IPS-18c (cell line): ENCODE results near the gene CERKL.
A peak's percentile ranks its signal among the peaks of the same experiment; 100 is the strongest.
"Not testable (repeated sequence)": the region's sequence is repeated elsewhere in the genome, so short reads cannot be mapped to it uniquely, and the experiment has no call there.

Experiments used
- H3K4me3 ChIP-seq: 2 replicates; pipeline ENCODE4 v1.7.0; 2013; ENCODE audit warnings: low read depth, mild to moderate bottlenecking, low read length, moderate library complexity; ENCODE audit not compliant: insufficient read depth
- H3K9me3 ChIP-seq: one replicate; pipeline ENCODE4 v1.6.1; 2013; ENCODE audit warnings: mild to moderate bottlenecking, low read length, moderate library complexity; ENCODE audit not compliant: control insufficient read depth, insufficient read depth

CERKL gene

GRCh38 chr2:181656450-181657291, at the start of gene CERKL:
Gene CERKL (minus strand): TSS chr2:181657105. CDS start chr2:181657006, 99 bp downstream.
- Histone ChIP-seq H3K4me3 (peak within 1 kb of the TSS; percentile 73), H3K9me3 (no peaks in the 10 kb centered on the region)

DNA sequence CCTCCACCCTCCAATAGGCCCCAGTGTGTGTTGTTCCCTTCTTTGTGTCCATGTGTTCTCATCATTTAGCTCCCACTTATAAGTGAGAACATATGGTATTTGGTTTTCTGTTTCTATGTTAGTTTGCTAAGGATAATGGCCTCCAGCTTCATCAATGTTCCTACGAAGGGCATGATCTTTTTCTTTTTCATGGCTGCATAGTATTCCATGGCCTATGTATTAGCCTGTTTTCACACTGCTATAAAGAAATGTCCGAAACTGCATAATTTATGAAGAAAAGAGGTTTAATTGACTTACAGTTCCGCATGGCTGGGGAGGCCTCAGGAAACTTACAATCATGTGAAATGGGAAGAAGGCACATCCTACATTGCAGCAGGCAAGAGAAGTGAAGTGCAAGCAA, 45.6 kb upstream of the CERKL start:
- H3K4me3 ChIP-seq, H3K9me3 ChIP-seq: not testable (repeated sequence)

- Histone ChIP-seq H3K4me3 (no peak overlapping the region), H3K9me3 (peaks cover under 1% of the 10 kb centered on the region)
Observed at GRCh38 chr2:181698223-181698622, 41.3 kb upstream of the CERKL start.

- Histone ChIP-seq H3K9me3 (no peaks in the 10 kb centered on the region), H3K4me3 (no peak overlapping the region)
Observed at GRCh38 chr2:181697571-181697970, 40.7 kb upstream of the CERKL start.

GRCh38 chr2:181697126-181697525, 40.2 kb upstream of the CERKL start:
- H3K9me3 ChIP-seq = no peaks in the 10 kb centered on the region
- no peak overlapping the region for H3K4me3 ChIP-seq

DNA sequence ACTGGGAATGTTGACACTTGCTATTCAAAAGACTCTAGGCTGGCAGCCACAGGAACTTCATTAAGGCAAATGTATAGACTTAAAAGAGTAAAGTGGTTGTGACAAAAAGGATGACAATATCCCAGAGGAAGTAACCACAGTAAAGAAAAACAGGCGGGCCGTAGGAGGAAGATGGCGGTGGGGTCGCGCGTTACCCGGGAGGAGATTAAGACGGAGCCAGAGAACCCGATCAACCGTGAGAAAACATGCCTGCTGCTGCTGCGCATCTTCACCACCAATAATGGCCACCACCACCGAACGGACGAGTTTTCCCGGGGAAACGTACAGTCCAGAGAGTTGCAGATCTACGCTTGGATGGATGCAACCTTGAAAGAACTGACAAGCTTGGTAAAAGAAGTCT, 37.4 kb upstream of the CERKL start:
- H3K9me3 ChIP-seq = no peaks in the 10 kb centered on the region
- no peak overlapping the region for H3K4me3 ChIP-seq

DNA sequence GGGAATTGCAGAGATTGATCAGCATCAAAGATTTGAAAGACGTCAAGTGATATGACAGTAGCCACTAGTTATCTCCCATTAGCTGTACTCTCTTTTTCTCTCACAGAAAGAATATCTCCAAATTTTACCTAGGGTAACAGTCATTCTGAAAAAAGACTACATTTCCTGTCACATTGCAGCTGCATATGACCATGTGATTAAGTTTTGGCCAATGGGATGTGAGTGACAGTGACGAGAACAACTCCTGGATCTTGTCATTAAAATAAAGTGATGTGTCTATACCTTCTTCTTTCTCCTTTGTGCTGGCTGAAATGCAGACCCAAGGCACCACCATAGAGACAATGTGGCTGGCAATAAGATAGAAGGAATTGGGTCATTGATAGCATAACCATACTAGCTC, 34.0 kb upstream of the CERKL start:
- Histone ChIP-seq H3K4me3 (no peak overlapping the region), H3K9me3 (no peaks in the 10 kb centered on the region)

DNA sequence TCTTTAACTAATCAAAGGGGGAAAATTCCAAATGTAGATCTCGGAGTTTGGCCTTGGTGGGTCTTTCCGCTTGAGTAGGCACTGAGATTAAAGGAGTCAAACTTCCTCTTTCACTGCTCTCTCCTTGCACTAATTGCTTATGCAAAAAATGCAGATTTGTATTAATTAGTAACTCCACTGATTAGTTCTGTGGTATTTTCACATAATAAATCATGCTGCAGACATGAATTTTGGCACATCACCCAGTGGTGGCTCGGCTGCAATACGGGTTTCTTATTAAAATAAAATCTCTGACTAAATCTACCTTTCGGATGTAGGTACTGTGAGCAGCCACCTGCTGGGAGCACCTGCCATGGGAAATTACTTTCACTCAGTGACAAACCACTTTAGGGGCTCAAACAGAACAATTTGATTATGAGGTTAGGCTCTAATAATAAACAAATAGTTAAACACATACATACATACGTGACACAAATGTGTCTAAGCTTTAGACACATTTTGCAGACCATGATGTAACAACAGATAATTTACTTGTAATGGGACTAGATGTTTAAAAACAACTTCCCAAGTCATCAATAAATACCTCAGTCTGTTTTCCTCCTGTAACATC, 29.8 kb upstream of the CERKL start:
- H3K9me3 ChIP-seq = no peaks in the 10 kb centered on the region
- H3K4me3 ChIP-seq = no peak overlapping the region

DNA sequence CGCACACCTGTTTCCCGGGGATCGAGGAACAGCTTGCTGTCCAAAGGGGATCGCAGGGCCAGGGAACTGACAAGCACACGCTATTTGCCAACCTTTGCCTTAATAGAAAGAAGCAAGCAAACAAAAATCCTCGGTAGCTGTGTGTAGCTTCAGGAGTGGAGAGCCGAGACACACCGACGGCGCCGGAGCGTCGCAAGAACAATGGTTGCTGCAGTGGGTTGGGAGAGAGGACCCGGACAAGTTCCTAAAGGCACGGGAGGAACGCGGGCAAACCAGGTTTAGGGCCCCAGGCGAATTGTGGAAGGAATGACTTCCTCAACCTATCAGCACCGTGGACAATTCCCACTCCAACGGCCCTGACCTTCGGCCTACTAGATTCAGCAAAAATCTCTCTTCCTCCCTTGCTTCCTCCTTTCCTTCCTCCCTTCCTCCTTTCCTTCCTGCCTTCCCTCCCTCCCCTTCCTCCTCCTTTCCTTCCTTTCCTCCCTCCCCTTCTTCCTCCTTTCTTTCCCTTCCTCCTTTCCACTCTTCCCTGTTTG, 28.3 kb upstream of the CERKL start:
- Histone ChIP-seq H3K9me3 (no peaks in the 10 kb centered on the region), H3K4me3 (peak overlapping the region; percentile 20; the same call in 1 of the 2 replicates)

- no peaks in the 10 kb centered on the region for H3K9me3 ChIP-seq
- H3K4me3 ChIP-seq = peak overlapping the region; percentile 53
Observed at GRCh38 chr2:181684454-181685149, 27.7 kb upstream of the CERKL start.

DNA sequence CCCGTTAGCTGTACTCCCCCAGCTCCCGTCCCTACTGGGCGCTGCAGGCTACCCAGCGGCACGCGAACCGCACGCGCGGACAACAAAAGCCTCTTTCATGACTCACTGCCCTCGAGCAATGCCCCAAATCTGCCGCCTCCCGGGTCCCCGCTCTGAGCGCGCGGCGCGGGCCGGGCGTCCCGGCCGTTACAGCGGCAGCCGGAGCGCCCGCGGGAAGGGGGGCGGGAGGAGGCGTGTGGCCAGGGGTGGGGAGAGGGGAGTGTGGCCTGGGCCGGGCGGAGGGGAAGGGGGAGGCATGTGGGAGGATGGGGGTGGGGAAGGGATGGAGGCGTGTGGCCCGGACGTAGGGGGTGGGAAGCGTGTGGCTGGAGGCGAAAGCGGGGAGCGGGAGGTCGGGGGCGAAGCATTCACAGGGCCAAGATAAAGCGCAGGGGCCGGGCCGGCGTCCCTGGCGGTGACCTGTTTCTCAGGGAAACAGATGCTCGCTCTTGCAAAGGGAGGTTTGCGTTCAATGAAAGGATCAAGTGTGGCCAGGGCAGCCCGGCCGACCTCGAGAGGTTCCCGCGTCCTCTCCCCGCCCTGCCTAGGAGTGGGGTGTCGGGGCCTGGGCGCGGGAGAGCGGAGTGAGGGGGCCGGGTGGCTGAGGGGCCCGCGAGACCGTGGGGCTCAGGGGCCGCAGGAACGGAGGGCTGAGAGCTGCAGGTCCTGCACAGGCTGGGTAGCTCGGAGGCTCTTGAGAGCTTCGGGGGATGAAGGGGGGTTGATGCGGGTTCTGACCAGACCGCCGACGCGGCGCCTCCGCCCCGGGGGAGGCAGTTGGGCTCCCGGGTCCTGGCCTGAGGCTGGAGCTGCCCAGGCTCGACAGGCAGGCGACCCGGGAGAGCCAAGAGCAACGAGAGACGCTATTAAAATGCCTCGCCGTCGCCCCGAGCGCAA, 26.9 kb upstream of the CERKL start:
- peak overlapping the region; percentile 53 for H3K4me3 ChIP-seq

DNA sequence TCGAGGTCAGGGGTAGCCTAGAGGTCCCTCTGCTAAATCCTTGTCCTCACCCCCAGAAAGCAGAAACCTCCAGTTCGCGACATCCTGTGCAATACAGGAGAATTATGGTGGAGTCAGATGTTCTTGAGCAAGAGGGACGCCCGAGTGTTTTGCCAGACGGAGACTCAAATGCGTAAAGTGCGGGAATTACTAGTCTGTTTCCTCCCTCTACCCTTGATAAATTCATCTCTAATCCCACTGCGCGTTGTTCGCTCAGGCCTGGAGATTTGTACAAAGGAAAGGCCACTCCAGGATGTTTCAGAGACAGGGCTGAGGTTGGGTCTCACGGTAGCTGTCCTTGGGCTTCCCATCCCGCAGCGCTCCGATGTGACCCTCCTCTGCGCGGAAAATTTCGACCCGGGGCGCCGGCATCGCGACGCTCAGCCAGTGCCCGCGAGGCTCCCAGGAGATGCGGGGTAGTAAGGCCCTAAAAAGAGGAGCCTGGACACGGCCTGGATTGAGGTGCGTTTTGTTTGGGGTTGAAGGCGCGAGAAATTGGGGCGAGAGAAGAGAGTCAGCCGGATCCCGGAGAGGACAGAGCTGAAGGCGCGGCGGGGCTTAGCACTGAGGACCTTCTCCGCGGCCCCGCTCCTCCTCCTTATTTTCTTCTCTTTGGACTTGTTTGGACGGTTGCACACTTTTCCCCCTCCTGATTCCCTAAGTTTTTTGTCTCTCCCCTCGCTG, 26.1 kb upstream of the CERKL start:
- H3K9me3 ChIP-seq = no peaks in the 10 kb centered on the region
- H3K4me3 ChIP-seq = peak overlapping the region; percentile 53; the same call in 1 of the 2 replicates

More for the DNA sequence above, 26.9 kb upstream of the CERKL start:
- no peaks in the 10 kb centered on the region for H3K9me3 ChIP-seq

DNA sequence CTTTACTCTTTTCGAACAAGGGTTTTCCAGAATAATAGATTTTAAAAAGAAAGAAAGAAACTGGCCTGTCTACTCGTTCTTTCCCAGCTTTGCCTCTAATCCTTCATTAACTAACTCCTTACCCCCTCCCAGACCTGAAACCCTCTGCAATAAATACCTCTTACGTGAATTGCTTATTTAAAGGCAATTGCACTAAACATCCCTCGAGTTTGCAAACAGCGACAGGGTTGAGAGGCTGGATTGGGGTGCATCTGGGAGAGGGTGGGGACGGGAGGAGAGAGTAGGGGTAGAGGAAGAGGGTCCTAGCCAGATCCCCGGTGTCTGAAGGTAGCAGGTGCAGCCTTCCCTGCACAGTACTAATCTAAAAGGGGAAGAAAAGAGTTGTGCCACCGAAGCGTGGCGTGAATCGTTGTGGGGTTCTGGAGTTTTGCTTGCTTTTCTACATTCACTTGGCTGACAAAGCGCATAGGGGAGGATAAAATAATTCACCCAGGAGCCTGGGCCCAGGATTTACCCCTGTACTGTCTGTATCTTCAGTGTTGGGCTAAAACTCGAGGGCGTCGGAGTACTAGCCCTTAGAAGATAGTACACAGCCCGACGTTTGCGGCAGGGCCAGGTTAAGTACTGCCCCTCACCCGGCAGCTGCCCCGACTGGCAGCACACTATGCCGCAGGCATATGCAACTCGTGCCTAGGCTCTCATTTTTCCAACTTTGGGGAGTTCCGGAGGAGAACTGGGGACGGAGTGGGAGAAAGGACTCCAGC, 25.3 kb upstream of the CERKL start:
- H3K9me3 ChIP-seq = no peaks in the 10 kb centered on the region
- no peak overlapping the region for H3K4me3 ChIP-seq

DNA sequence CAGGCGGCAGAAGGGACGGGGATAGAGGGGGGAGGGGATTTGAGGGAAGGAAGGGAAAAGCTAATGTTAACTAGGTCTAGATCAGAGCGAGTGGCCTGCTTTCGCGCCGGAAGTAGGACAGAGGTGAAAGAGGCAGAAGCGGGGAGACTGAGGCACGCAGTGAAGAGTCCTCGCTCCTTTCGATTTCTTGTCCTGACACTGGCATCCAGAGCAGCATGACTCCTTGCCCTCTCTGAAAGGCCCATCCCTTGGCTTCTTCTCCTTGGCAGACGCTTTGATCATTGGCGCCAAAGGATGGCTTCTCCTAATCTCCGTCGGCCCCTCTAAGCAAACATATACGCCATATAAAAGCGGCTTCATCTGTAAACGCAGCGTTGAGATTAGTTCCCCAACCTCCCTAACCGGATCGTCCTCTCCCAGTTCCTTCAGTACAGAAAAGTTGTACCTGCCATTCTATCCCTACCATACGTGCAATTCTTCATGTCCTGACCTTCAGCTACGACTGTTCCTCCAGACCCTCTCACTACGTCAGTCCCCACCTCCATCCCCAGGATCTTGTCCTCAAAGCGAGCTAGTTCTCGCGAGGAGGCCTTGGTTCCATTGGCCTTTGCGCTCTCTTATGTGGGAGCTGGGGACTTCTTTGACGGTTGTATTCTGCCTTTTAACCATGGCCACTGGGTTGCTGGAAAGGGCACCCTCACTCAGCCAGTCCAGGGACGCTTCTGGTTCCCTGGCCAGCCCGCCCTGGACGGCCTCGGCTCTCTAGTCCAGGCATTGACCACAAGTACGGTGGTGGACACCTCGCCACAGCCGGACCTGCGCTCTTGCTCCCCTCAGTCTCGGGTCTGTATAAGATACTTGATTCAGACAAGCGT, 24.3 kb upstream of the CERKL start:
- H3K4me3 ChIP-seq = peak overlapping the region; percentile 51

More for the DNA sequence above, 24.3 kb upstream of the CERKL start:
- H3K9me3 ChIP-seq = no peaks in the 10 kb centered on the region
